Mucosa of stomach (tissue), 1 donor: Measurements from ENCODE around the gene CWF19L2.
"Not testable (repeated sequence)": the region's sequence is repeated elsewhere in the genome, so short reads cannot be mapped to it uniquely, and the experiment has no call there.

ENCODE experiments used
- H3K27me3 ChIP-seq: one replicate; pipeline ENCODE4 v1.7.0; 2013; ENCODE audit warnings: mild to moderate bottlenecking, low read length; ENCODE audit not compliant: control insufficient read depth, insufficient read depth
- H3K36me3 ChIP-seq: one replicate; pipeline ENCODE4 v1.7.0; 2013; ENCODE audit warnings: low read length; ENCODE audit not compliant: control insufficient read depth, insufficient read depth
- H3K4me1 ChIP-seq: one replicate; pipeline ENCODE4 v1.7.0; 2013; ENCODE audit warnings: mild to moderate bottlenecking, low read length; ENCODE audit not compliant: control insufficient read depth, insufficient read depth
- H3K4me3 ChIP-seq: one replicate; pipeline ENCODE4 v1.7.0; 2013; ENCODE audit warnings: low read length
- H3K9ac ChIP-seq: one replicate; pipeline ENCODE4 v1.7.0; 2013; ENCODE audit warnings: mild to moderate bottlenecking, low read length, moderate library complexity
- H3K9me3 ChIP-seq: one replicate; pipeline ENCODE4 v1.7.0; 2013; ENCODE audit warnings: mild to moderate bottlenecking, low read length, moderate library complexity; ENCODE audit not compliant: control insufficient read depth
- donor health status: Pancreatic carcinoma.

The CWF19L2 gene

GRCh38 chr11:107413352-107413751 is 44.3 kb downstream of the CWF19L2 start:
- Histone ChIP-seq H3K36me3 (no peaks in the 10 kb centered on the region), H3K9ac (no peak overlapping the region), H3K4me3 (no peak overlapping the region), H3K27me3 (no peaks in the 10 kb centered on the region), H3K4me1 (peaks cover 3% of the 10 kb centered on the region), H3K9me3 (no peaks in the 10 kb centered on the region)

GRCh38 chr11:107408762-107409211 is 48.8 kb downstream of the CWF19L2 start:
- H3K36me3 ChIP-seq = no peaks in the 10 kb centered on the region

DNA sequence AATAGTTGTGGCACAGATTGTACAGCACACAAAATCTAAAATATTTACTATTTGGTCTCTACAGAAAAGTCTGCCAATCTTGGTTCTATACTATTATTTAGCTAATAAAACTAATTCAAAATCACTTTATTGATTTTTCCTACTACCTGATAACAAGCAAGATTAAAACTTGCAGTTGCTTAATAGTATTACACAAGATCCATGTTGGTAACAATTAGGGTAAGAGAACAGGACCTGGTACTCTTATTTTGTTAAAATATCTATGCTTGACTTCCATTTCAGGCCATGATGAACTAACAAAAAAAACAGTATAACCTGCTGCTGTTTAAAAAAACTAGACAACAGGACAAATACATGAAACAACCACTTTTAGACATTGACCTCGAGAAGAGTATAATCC is 52.4 kb downstream of the CWF19L2 start:
- H3K9me3 ChIP-seq = no peaks in the 10 kb centered on the region
- no peak overlapping the region for H3K4me3 ChIP-seq
- no peaks in the 10 kb centered on the region for H3K36me3 ChIP-seq
- no peaks in the 10 kb centered on the region for H3K27me3 ChIP-seq
- no peak overlapping the region for H3K9ac ChIP-seq
- peaks cover 22% of the 10 kb centered on the region for H3K4me1 ChIP-seq

More at GRCh38 chr11:107408762-107409211, 48.8 kb downstream of the CWF19L2 start:
- H3K4me1 ChIP-seq = peaks cover 22% of the 10 kb centered on the region
- no peaks in the 10 kb centered on the region for H3K9me3 ChIP-seq
- no peak overlapping the region for H3K4me3 ChIP-seq
- H3K27me3 ChIP-seq = no peaks in the 10 kb centered on the region
- H3K9ac ChIP-seq = no peak overlapping the region

- not testable (repeated sequence) for H3K9me3 ChIP-seq, H3K27me3 ChIP-seq, H3K36me3 ChIP-seq, H3K4me3 ChIP-seq, H3K9ac ChIP-seq
- H3K4me1 ChIP-seq = peaks cover 13% of the 10 kb centered on the region
These were observed 56.5 kb downstream of the CWF19L2 start for GRCh38 chr11:107401131-107401530.

GRCh38 chr11:107397357-107397756 is 60.3 kb downstream of the CWF19L2 start:
- H3K9ac ChIP-seq = no peak overlapping the region

GRCh38 chr11:107392611-107393010 is 65.0 kb downstream of the CWF19L2 start:
- Histone ChIP-seq H3K27me3 (no peaks in the 10 kb centered on the region), H3K4me3 (no peak overlapping the region), H3K9me3 (no peaks in the 10 kb centered on the region), H3K36me3 (no peaks in the 10 kb centered on the region), H3K9ac (no peak overlapping the region), H3K4me1 (peaks cover 4% of the 10 kb centered on the region)

More at GRCh38 chr11:107397357-107397756, 60.3 kb downstream of the CWF19L2 start:
- Histone ChIP-seq H3K9me3 (no peaks in the 10 kb centered on the region), H3K27me3 (no peaks in the 10 kb centered on the region), H3K36me3 (no peaks in the 10 kb centered on the region), H3K4me1 (peaks cover 4% of the 10 kb centered on the region), H3K4me3 (no peak overlapping the region)

GRCh38 chr11:107390701-107391100 is 66.9 kb downstream of the CWF19L2 start:
- H3K36me3 ChIP-seq, H3K4me3 ChIP-seq, H3K9me3 ChIP-seq, H3K9ac ChIP-seq, H3K27me3 ChIP-seq, H3K4me1 ChIP-seq: not testable (repeated sequence)

GRCh38 chr11:107387666-107388065 is 70.0 kb downstream of the CWF19L2 start:
- no peak overlapping the region for H3K9ac ChIP-seq

GRCh38 chr11:107385361-107385981 is 72.2 kb downstream of the CWF19L2 start:
- Histone ChIP-seq H3K4me1 (no peaks in the 10 kb centered on the region), H3K4me3 (no peak overlapping the region), H3K9me3 (no peaks in the 10 kb centered on the region), H3K27me3 (no peaks in the 10 kb centered on the region), H3K36me3 (no peaks in the 10 kb centered on the region), H3K9ac (no peak overlapping the region)

More at GRCh38 chr11:107387666-107388065, 70.0 kb downstream of the CWF19L2 start:
- Histone ChIP-seq H3K36me3 (no peaks in the 10 kb centered on the region), H3K4me3 (no peak overlapping the region), H3K27me3 (no peaks in the 10 kb centered on the region), H3K9me3 (no peaks in the 10 kb centered on the region), H3K4me1 (no peaks in the 10 kb centered on the region)

DNA sequence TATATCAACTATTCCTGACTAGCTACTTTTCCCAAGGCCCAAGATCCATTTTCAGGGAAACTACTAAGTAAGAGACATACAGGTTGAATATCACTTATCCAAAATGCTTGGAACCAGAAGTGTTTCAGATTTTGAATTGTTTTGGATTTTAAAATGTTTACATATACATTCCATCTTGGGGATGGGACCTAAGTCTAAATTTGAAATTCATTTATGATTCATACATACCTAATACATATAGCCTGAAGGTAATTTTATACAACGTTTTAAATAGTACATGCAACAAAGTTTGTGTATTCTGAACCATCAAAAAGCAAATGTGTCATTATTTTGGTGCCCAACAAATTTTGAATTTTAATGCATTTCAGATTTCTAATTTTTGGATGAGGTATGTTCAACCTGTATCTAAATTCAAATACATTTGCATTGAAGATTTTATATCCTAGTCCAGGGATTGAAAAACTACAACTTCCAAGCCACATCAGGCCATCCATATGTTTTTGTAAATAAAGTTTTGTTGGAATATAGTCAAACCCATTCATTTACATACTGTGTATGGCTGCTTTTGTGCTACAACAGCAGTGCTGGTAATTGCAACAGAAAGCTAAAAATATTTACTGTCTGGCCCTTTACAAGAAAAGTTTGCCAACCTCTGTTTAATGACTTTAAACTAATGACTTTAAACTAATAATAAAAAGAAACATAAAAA is 73.3 kb downstream of the CWF19L2 start:
- H3K9ac ChIP-seq = no peak overlapping the region
- no peaks in the 10 kb centered on the region for H3K27me3 ChIP-seq
- H3K36me3 ChIP-seq = no peaks in the 10 kb centered on the region
- H3K4me3 ChIP-seq = no peak overlapping the region
- no peaks in the 10 kb centered on the region for H3K4me1 ChIP-seq
- H3K9me3 ChIP-seq = no peaks in the 10 kb centered on the region

- Histone ChIP-seq H3K27me3 (no peaks in the 10 kb centered on the region), H3K9ac (no peak overlapping the region), H3K4me3 (no peak overlapping the region), H3K4me1 (no peaks in the 10 kb centered on the region), H3K9me3 (no peaks in the 10 kb centered on the region), H3K36me3 (no peaks in the 10 kb centered on the region)
These were observed 85.2 kb downstream of the CWF19L2 start for GRCh38 chr11:107372439-107372838.

GRCh38 chr11:107370390-107370789 is 87.2 kb downstream of the CWF19L2 start:
- Histone ChIP-seq H3K9ac (no peak overlapping the region), H3K36me3 (no peaks in the 10 kb centered on the region), H3K4me3 (no peak overlapping the region), H3K27me3 (no peaks in the 10 kb centered on the region), H3K9me3 (no peaks in the 10 kb centered on the region), H3K4me1 (no peaks in the 10 kb centered on the region)
